Panc1 (cell line): ENCODE measurements around the gene SAT2. TPM values are rescaled to one million over a fixed set of nuclear protein-coding genes. Genes with fewer than 3 reads are reported as not detected.

Source experiments
- ATAC-seq: fragments of 200-7000 bp; cut with Tn5 transposase; 2 replicates; pipeline ENCODE4 v1.9.1; 2020; ENCODE audit warnings: mild to moderate bottlenecking, moderate library complexity
- BruUV-seq: library from RNA; stranded (reverse); fragments of 400-500 nt; replicated peaks from 2 replicates; lab custom pipeline; 2021; lab: Mats Ljungman, UMichigan
- CTCF ChIA-PET: fragments of 300-600 bp; sonication (Branson Sonifier 250); formaldehyde crosslinking; loops from one replicate; lab custom pipeline; 2022; ENCODE audit warnings: antibody characterized with exemption; lab: Charles Lee
- POLR2A ChIA-PET: fragments of 300-600 bp; sonication (Branson Sonifier 250); formaldehyde crosslinking; loops from one replicate; lab custom pipeline; 2022; ENCODE audit warnings: antibody characterized with exemption; lab: Charles Lee
- DNase-seq: peaks from one replicate; pipeline ENCODE4 v3.0.0-alpha.2; 2010; ENCODE audit warnings: low read depth, low spot score
- H3K27ac ChIP-seq: 2 replicates; pipeline ENCODE4 v1.5.1; 2011; ENCODE audit warnings: mild to moderate bottlenecking, low read length, inconsistent platforms
- H3K27me3 ChIP-seq: fragments of 200-500 bp; sonication (Bioruptor generic); 2 replicates; pipeline ENCODE4 v1.6.0; 2014; ENCODE audit warnings: low read length, inconsistent platforms; ENCODE audit not compliant: control insufficient read depth, insufficient read depth
- H3K36me3 ChIP-seq: fragments of 200-500 bp; sonication (Bioruptor generic); 2 replicates; pipeline ENCODE4 v1.5.1; 2014; ENCODE audit warnings: inconsistent platforms, mild to moderate bottlenecking, low read length, moderate library complexity; ENCODE audit not compliant: control insufficient read depth, insufficient read depth
- H3K4me1 ChIP-seq: 2 replicates; pipeline ENCODE4 v1.5.1; 2011; ENCODE audit warnings: inconsistent platforms, mild to moderate bottlenecking, low read length, moderate library complexity; ENCODE audit not compliant: control insufficient read depth, insufficient read depth
- H3K4me3 ChIP-seq, 2 experiments: 2 replicates each; pipeline ENCODE4 v1.5.1; 2011 to 2012; ENCODE audit warnings: low read depth in 2 of 2, low read length in 2 of 2, mild to moderate bottlenecking in 2 of 2, inconsistent platforms in 1 of 2, moderate library complexity in 1 of 2
- H3K9me3 ChIP-seq: fragments of 200-500 bp; sonication (Bioruptor generic); 2 replicates; pipeline ENCODE4 v1.5.1; 2014; ENCODE audit warnings: low read depth, mild to moderate bottlenecking, inconsistent platforms, low read length, moderate library complexity; ENCODE audit not compliant: control insufficient read depth, insufficient read depth
- POLR2AphosphoS5 ChIP-seq: IDR thresholded peaks from 2 replicates; pipeline ENCODE4 v1.6.1; 2012; ENCODE audit warnings: mild to moderate bottlenecking, low read depth, low read length, moderate library complexity
- SIN3A ChIP-seq: IDR thresholded peaks from 2 replicates; pipeline ENCODE4 v1.6.1; 2012; ENCODE audit warnings: low read depth, mild to moderate bottlenecking, low read length, moderate library complexity, borderline replicate concordance; ENCODE audit not compliant: insufficient read depth
- TCF7L2 ChIP-seq: IDR thresholded peaks from 2 replicates; pipeline ENCODE4 v1.6.1; 2011; ENCODE audit warnings: mild to moderate bottlenecking, low read depth, low read length, inconsistent platforms
- in situ Hi-C: cut with HindIII; loops from 2 replicates; pipeline ENCODE4 v1.10.0; 2016; ENCODE audit warnings: low sequenced_read_pairs, low pct_unique_long_range_greater_than_20kb
- intact Hi-C: fragments of 100-400 bp; cut with micrococcal nuclease; formaldehyde crosslinking; loops from one replicate; pipeline ENCODE4 v1.10.0; 2022; ENCODE audit not compliant: unreplicated experiment
- total RNA-seq: library from RNA; stranded (reverse); gene quantifications from one replicate; pipeline ENCODE4 v1.2.1, GENCODE V29; 2021; ENCODE audit not compliant: unreplicated experiment
- TF ChIP-seq, protein P1 (sequence below), 2 experiments: IDR thresholded peaks; 2 replicates each; pipeline ENCODE4 v1.6.1; 2011 to 2012; ENCODE audit warnings: low read depth in 2 of 2, control low read depth in 1 of 2, low read length in 1 of 2, mild to moderate bottlenecking in 1 of 2, moderate library complexity in 1 of 2; ENCODE audit not compliant: insufficient read depth in 1 of 2
- TF ChIP-seq, protein P2 (sequence below): fragments of 450-650 bp; IDR thresholded peaks from 2 replicates; pipeline ENCODE4 v1.5.1; 2017; ENCODE audit warnings: mild to moderate bottlenecking

Gene SAT2
- total RNA-seq, 1 experiment from 2014 or later, result 74.8 TPM

DNA sequence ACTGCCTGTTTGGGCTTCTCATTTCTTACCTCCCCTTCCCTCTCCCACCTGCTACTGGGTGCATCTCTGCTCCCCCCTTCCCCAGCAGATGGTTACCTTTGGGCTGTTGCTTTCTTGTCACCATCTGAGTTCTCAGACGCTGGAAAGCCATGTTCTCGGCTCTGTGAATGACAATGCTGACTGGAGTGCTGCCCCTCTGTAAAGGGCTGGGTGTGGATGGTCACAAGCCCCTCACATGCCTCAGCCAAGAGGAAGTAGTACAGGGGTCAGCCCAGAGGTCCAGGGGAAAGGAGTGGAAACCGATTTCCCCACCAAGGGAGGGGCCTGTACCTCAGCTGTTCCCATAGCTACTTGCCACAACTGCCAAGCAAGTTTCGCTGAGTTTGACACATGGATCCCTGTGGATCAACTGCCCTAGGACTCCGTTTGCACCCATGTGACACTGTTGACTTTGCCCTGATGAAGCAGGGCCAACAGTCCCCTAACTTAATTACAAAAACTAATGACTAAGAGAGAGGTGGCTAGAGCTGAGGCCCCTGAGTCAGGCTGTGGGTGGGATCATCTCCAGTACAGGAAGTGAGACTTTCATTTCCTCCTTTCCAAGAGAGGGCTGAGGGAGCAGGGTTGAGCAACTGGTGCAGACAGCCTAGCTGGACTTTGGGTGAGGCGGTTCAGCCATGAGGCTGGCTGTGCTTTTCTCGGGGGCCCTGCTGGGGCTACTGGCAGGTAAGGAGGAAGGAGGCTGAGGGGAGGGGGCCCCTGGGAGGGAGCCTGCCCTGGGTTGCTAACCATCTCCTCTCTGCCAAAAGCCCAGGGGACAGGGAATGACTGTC lies 48.4 kb downstream of the SAT2 start, which contains the start of gene CD68:
Gene CD68 (plus strand): TSS at position 638 of the 833 bp plus-strand sequence. CDS start 40 bp downstream, at position 678.
- intact Hi-C loops (no loop called here), in situ Hi-C loops (no loop called here)
- peaks cover 70% of the 10 kb centered on the region for H3K4me1 ChIP-seq
- H3K9me3 ChIP-seq, result no peaks in the 10 kb centered on the region
- POLR2A ChIA-PET, result interaction anchor here (0.8 to 1.0 kb wide), 2 partner anchors 108 to 109 kb away, joined by 6 read pairs; partner anchors contain the start of genes TP53 and WRAP53
- H3K4me3 ChIP-seq, result peak within 1 kb of the TSS in 1 of 2 experiments; percentile 45; a peak in 3 of 4 replicates
- H3K36me3 ChIP-seq, result peaks cover 22% of the 10 kb centered on the region
- ATAC-seq, result peak; percentile 66
- no peaks in the 10 kb centered on the region for H3K27me3 ChIP-seq
- peak within 1 kb of the TSS; percentile 85 for H3K27ac ChIP-seq
- BruUV-seq, result no TSS peak
- DNase-seq, result peak; percentile 98
- CTCF ChIA-PET, result interaction anchor here (1.4 kb wide), 1 partner anchor 19 kb away, joined by 3 read pairs; no protein-coding TSS in a partner anchor
- TF ChIP-seq, protein P1, sequence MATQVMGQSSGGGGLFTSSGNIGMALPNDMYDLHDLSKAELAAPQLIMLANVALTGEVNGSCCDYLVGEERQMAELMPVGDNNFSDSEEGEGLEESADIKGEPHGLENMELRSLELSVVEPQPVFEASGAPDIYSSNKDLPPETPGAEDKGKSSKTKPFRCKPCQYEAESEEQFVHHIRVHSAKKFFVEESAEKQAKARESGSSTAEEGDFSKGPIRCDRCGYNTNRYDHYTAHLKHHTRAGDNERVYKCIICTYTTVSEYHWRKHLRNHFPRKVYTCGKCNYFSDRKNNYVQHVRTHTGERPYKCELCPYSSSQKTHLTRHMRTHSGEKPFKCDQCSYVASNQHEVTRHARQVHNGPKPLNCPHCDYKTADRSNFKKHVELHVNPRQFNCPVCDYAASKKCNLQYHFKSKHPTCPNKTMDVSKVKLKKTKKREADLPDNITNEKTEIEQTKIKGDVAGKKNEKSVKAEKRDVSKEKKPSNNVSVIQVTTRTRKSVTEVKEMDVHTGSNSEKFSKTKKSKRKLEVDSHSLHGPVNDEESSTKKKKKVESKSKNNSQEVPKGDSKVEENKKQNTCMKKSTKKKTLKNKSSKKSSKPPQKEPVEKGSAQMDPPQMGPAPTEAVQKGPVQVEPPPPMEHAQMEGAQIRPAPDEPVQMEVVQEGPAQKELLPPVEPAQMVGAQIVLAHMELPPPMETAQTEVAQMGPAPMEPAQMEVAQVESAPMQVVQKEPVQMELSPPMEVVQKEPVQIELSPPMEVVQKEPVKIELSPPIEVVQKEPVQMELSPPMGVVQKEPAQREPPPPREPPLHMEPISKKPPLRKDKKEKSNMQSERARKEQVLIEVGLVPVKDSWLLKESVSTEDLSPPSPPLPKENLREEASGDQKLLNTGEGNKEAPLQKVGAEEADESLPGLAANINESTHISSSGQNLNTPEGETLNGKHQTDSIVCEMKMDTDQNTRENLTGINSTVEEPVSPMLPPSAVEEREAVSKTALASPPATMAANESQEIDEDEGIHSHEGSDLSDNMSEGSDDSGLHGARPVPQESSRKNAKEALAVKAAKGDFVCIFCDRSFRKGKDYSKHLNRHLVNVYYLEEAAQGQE (IDR thresholded peaks at IDR 0.05; ENCODE audit: insufficient read depth in 1 of 2, low read depth in 2 of 2, low read length in 1 of 2), result no peak
- TF ChIP-seq SIN3A, result peak; percentile 94; the same call in 1 of the 2 replicates
- TF ChIP-seq TCF7L2, result no peak
- TF ChIP-seq, protein P2, sequence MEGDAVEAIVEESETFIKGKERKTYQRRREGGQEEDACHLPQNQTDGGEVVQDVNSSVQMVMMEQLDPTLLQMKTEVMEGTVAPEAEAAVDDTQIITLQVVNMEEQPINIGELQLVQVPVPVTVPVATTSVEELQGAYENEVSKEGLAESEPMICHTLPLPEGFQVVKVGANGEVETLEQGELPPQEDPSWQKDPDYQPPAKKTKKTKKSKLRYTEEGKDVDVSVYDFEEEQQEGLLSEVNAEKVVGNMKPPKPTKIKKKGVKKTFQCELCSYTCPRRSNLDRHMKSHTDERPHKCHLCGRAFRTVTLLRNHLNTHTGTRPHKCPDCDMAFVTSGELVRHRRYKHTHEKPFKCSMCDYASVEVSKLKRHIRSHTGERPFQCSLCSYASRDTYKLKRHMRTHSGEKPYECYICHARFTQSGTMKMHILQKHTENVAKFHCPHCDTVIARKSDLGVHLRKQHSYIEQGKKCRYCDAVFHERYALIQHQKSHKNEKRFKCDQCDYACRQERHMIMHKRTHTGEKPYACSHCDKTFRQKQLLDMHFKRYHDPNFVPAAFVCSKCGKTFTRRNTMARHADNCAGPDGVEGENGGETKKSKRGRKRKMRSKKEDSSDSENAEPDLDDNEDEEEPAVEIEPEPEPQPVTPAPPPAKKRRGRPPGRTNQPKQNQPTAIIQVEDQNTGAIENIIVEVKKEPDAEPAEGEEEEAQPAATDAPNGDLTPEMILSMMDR, result no peak
- peak; percentile 98 for TF ChIP-seq POLR2AphosphoS5

DNA sequence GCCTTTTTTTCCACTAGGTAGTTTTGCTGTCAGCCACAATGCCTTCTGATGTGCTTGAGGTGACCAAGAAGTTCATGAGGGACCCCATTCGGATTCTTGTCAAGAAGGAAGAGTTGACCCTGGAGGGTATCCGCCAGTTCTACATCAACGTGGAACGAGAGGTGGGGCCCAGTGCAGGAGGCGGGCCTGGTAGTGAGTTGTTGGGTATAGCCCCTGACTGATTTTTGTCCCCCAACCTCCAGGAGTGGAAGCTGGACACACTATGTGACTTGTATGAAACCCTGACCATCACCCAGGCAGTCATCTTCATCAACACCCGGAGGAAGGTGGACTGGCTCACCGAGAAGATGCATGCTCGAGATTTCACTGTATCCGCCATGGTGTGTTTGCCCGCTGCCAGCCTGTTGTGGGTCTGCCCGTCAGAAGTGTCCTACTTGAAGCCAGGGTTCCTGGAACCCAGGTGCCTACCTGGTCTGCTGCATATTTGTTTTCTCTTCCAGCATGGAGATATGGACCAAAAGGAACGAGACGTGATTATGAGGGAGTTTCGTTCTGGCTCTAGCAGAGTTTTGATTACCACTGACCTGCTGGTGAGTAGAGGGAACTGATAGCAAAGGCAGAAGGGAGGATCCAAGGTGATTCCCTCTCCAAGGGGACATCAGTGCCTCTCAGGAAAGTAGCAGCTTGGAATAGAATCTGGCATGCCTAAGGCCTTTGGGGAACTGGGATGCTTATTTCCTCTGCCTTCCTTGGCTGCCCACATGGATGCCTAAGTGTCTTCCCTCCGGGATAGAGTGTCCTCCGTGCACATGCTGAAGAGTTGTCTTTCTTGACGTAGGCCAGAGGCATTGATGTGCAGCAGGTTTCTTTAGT lies 50.1 kb downstream of the SAT2 start:
- Histone ChIP-seq H3K27ac (no peak overlapping the region; the same call in 1 of the 2 replicates), H3K27me3 (no peaks in the 10 kb centered on the region), H3K4me1 (peaks cover 65% of the 10 kb centered on the region), H3K9me3 (no peaks in the 10 kb centered on the region), H3K4me3 (no peak overlapping the region), H3K36me3 (peaks cover 26% of the 10 kb centered on the region)
- CTCF ChIA-PET, result no interaction called here
- TF ChIP-seq, protein P2, result no peak
- TF ChIP-seq, protein P1 (IDR thresholded peaks at IDR 0.05; ENCODE audit: insufficient read depth in 1 of 2, low read depth in 2 of 2, low read length in 1 of 2), result no peak
- TF ChIP-seq SIN3A (no peak), POLR2AphosphoS5 (no peak), TCF7L2 (no peak)
- in situ Hi-C loops, result no loop called here
- no peak for ATAC-seq
- BruUV-seq, result no TSS peak
- intact Hi-C loops, result no loop called here
- no peak for DNase-seq
- POLR2A ChIA-PET, result no interaction called here
